HG02798 (cell line): Measurements from ENCODE around the gene ADRM1.
A peak's percentile ranks its signal among the peaks of the same experiment; 100 is the strongest.

ENCODE experiments used
- ATAC-seq: cut with Tn5 transposase; IDR thresholded peaks from one replicate; pipeline ENCODE4 v1.9.1; 2021; ENCODE audit warnings: mild to moderate bottlenecking; ENCODE audit not compliant: unreplicated experiment, poor library complexity

Gene ADRM1

GRCh38 chr20:62302341-62303061 is at the start of gene ADRM1:
Gene ADRM1 (plus strand): TSS chr20:62302997. CDS start chr20:62303569, 572 bp downstream.
- peak; percentile 89 for ATAC-seq

- no peak for ATAC-seq
Observed at GRCh38 chr20:62253398-62253797, 49.4 kb upstream of the ADRM1 start.

GRCh38 chr20:62254021-62254724 is 48.6 kb upstream of the ADRM1 start:
- ATAC-seq: no peak

GRCh38 chr20:62255976-62256375 is 46.8 kb upstream of the ADRM1 start:
- no peak for ATAC-seq

DNA sequence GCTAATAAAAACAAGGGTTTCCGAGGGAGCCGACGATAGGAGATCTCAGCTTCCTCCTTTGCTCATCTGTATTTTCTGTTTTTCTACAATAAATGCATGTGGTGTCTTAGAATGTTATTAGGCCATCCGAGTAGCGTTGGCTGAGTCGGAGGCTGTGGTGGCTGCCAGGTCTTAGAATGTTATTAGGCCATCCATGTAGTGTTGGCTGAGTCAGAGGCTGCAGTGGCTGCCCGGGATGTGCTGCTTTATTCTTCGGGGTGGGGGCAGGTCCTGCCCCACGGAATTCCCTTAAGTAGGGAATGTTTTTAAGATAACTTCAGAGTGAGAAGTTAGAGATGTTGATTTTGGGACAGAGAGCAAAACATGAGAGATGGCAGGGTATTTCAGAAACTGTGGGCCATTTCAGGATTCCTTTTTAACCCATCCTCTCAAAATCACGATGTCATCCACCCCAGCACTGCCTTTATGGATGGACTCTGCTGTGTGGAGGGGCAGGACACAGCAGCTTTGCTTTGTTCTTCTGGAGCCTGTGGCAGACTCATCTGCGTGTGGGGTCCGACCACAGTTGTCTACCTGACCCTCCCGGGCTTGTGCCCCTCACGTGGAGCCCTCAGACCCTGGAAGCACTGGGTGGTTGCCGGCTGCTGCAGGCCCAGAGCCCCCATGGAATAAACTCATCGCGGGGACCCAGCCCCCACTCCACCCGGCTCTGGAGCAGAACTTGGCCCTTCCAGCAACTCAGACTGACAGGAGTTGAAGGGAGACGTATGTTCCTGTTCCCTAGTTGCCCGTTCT is 44.1 kb upstream of the ADRM1 start:
- no peak for ATAC-seq

DNA sequence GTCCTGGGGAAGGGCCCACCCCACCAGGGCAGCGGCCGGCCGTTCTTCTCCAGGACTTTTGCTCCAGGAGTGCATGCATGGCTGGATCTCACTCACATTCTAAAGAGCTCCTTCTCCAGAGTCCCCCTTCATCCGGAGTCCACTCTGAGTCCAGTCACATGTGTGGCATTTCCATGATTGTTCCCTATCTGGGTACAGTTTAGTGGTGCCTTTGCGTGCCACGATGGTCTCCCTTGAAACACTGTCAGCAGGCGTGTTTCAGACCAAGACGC is 43.6 kb upstream of the ADRM1 start:
- ATAC-seq: no peak

DNA sequence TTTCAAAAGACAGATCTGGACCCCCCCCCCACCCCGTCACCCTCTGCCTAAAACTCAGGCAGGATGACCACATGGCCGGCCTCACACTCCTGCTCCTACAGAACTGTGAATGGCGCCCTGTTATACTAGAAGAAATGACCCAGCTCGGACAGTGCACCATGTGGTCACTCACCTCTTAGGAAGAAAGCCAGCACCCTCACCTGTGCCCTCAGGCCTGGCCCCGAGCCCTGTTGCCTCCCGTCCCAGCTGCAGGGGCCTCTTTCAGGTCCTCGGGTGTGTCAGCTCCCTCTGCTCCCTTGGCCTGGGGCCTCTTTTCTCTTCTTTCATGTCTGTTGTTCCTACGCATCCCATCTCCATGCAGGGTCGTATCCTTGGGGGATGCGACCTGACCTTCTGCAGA is 40.7 kb upstream of the ADRM1 start:
- no peak for ATAC-seq

- ATAC-seq: no peak
Observed at GRCh38 chr20:62263396-62263795, 39.4 kb upstream of the ADRM1 start.

DNA sequence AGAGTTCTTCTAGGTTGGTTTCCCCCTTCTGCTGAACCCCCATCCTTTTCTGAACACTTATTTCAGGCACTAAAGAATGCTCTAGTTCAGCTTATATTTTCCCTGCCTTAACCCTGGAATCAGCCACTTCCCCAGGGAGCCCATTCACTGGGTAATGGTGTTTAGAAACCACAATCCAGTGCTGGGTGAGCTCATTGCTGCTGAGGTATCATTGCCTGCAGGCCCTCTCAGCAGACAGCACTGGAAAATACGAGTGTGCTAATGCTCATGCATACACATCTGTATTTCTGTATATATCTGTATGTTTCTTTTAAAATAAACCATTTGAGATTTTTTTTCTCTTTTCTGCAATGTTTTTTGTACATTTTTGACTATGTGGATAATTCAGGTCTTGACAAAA is 37.4 kb upstream of the ADRM1 start:
- no peak for ATAC-seq

DNA sequence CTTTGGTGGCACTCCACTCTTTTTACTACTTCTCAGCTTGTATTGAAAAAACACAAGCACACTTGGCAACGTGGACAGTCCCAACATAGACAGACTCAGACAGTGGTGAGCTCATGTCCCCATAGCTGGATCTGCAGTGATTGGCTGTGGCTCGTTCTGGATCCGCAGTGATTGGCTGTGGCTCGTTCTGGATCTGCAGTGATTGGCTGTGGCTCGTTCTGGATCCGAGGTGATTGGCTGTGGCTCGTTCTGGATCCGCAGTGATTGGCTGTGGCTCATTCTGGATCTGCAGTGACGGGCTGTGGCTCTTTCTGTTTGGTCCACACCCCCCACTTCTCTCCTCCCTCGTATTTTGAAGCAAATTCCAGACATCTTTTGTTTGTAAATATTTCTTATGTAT is 36.5 kb upstream of the ADRM1 start:
- no peak for ATAC-seq

DNA sequence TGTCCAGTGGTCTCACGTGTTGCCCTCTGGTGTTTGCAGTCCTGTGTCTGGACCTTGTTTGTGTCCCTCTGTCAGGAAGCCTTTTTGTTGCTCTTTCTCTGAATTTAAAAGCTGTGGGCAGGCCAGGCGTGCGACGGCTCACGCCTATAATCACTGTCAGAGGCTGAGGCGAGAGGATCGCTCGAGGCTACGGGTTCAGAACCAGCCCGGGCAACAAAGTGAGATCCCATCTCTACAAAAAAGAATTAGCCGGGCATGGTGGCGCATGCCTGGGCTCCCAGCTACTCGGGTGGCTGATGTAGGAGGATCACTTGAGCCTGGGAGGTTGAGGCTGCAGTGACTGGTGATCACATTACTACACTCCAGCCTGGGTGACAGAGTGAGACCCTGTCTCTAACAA is 35.9 kb upstream of the ADRM1 start:
- no peak for ATAC-seq

- no peak for ATAC-seq
Observed at GRCh38 chr20:62267543-62267942, 35.3 kb upstream of the ADRM1 start.

GRCh38 chr20:62268228-62268900 is 34.4 kb upstream of the ADRM1 start:
- no peak for ATAC-seq

- no peak for ATAC-seq
Observed at GRCh38 chr20:62269378-62269777, 33.4 kb upstream of the ADRM1 start.

- ATAC-seq: no peak
Observed at GRCh38 chr20:62269871-62270270, 32.9 kb upstream of the ADRM1 start.

- ATAC-seq: no peak
Observed at GRCh38 chr20:62272200-62272599, 30.6 kb upstream of the ADRM1 start.

GRCh38 chr20:62273416-62273815 is 29.4 kb upstream of the ADRM1 start:
- no peak for ATAC-seq

DNA sequence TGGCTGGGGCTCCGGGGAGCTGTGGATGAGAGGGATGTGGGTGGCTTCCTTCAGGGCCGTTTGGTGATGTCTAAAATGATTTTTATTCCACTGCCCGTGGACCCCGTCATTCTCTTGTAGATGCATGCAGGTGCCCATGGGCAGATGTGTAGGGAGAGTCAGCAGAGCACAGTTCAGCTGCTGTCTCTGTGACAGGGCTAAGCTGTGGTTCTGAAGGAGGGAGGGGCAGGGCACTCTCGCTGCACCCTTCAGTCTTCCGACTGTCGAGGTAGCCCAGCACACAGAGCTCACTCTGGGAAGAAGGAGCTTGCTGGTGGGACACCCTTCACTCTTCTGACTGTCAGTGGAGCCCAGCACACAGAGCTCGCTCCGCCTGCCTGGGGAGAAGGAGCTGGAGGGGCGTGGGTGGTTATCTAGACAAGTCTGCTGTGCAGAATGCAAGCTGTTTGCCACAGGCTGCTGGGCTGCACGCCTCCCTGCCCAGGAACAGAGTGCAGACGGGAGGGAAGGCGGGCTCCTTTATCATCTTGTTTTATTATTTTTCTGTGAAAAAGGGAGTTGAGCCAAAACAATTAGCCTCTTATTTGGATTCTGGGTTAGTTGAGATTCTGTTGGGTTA is 28.4 kb upstream of the ADRM1 start:
- ATAC-seq: no peak

- no peak for ATAC-seq
Observed at GRCh38 chr20:62275219-62275618, 27.6 kb upstream of the ADRM1 start.

DNA sequence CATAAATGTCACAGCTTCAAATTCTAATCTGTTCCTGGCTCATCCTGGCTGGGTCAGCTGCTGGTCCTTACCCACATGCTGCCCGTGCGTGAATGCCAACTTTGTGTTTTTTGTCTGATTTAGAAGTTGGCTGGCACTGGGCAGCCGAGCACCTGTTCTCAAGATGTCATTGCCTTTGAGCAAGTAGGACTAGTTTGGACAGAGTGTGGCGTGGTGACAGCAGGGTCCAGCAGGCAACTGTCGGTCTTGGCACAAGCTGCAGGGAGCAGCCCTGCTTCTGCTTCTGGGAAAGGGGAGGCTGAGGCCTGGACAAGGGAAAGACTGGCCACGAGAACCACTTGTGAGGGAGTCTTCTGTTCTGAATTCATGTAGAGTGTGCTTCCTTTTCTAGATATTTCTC is 26.4 kb upstream of the ADRM1 start:
- no peak for ATAC-seq
